HG03064 (cell line): Measurements from ENCODE around the gene ABLIM3.
"Not testable (repeated sequence)": the region's sequence is repeated elsewhere in the genome, so short reads cannot be mapped to it uniquely, and the experiment has no call there.

Experiments used
- ATAC-seq: cut with Tn5 transposase; IDR thresholded peaks from one replicate; pipeline ENCODE4 v1.9.1; 2021; ENCODE audit warnings: low read depth; ENCODE audit not compliant: unreplicated experiment

Gene ABLIM3

GRCh38 chr5:149246906-149247305 is 105.6 kb downstream of the ABLIM3 start:
- no peak for ATAC-seq

DNA sequence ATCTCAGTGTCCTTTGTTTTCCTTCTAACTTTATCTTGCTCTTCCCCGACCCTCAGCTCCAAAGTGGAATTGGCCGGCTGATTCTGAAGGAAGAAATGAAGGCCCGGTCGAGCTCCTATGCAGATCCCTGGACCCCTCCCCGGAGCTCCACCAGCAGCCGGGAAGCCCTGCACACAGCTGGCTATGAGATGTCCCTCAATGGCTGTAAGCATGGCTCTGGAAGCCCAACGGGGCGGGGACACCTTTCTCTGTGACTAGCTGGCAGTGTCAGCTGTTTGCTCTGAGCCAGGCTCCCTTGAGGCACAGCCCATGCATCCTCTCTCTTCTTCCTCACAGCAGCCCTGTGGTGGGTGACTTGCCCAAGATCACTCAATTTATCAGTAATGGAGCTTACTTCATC is 106.4 kb downstream of the ABLIM3 start:
- no peak for ATAC-seq

- ATAC-seq = no peak
These were observed 110.3 kb downstream of the ABLIM3 start for GRCh38 chr5:149251546-149251945.

- no peak for ATAC-seq
These were observed 113.2 kb downstream of the ABLIM3 start for GRCh38 chr5:149254506-149254905.

DNA sequence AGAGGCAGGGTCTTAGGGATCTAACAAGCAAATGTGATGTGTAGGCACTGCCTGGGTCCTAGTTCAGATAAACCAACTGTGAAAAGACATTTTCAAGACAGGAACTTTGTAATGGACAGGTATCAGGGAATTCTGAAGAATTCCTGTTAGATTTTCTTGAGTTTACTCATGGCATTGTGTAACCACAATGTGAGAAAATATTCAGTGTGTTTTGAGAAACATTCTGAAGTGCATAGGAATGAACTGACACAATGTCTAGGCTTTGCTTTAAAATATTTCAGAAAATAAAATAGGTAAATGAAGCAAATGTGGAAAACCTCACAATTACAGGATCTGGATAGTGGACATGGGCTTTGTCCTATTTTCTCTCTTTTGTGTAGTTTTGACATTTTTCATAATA is 115.2 kb downstream of the ABLIM3 start:
- no peak for ATAC-seq

DNA sequence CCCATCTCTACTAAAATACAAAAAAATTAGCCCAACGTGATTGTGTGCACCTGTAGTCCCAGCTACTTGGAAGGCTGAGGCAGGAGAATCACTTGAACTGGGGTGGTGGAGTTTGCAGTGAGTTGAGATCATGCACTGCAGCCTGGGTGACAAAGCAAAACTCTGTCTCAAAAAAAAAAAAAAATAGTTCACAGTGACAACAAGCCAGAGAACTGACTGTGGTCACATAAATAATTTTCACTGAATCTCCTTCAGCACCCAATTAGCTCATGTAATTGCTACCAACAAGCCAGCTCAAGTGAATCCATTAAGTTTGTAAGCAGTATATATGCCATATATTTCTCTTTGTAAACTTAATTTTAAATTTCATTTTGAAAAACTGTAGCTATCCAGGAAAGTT is 115.8 kb downstream of the ABLIM3 start:
- no peak for ATAC-seq

- no peak for ATAC-seq
These were observed 116.8 kb downstream of the ABLIM3 start for GRCh38 chr5:149257889-149258705.

DNA sequence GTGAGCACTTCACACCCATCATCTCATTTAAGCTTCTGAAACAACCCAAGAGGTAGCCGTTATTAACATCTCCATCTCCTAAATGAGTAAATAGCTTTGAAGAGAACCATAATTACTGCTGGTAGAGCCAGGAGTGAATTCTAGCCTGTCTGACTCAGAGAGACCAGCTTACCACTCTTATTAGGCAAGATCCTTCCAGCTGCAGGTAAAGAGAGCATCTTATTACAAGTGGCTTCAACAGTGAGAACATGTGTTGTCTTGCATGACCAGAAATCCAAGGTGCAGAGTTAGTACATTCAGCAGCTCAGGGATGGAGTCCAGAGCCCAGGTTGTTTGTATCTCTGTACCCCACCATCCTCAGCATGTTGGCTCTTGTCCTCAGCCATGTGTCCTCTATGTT is 119.5 kb downstream of the ABLIM3 start:
- no peak for ATAC-seq

DNA sequence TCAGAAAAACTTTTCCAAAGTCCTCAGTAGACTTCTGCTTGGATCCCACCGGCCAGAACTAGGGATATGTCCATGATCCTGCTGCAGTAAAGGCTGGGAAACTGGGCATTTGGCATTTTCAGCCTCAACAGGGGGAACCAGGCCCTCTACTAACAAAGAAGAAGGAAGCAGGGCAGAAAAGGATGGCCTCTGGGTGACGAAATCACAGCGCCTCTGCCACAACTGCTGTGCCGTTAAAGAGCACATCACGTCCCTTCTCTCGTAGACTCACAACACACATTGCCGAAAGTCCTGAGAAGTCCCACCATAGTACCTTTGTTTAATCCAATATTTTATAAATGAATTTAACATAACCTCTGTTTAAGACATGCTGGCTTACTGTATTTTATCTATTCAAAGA is 120.0 kb downstream of the ABLIM3 start:
- no peak for ATAC-seq

DNA sequence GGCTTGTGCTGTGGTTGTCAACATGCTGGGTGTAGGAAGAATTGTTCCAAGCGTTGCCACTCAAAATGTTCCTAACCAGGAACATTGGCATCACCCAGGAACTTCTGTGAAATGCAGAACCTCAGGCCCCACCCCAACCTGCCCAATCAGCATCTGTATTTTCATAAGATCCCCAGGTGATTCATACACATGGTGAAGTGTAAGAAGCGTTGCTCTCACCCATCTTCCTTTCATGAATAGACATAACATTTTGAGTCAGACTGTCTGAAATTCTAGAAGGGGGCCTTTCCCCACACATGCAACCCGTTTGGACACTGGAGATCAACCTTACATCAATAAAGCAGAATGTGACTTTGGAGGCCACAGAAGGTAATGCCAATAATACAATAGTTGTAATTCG is 121.0 kb downstream of the ABLIM3 start:
- no peak for ATAC-seq

DNA sequence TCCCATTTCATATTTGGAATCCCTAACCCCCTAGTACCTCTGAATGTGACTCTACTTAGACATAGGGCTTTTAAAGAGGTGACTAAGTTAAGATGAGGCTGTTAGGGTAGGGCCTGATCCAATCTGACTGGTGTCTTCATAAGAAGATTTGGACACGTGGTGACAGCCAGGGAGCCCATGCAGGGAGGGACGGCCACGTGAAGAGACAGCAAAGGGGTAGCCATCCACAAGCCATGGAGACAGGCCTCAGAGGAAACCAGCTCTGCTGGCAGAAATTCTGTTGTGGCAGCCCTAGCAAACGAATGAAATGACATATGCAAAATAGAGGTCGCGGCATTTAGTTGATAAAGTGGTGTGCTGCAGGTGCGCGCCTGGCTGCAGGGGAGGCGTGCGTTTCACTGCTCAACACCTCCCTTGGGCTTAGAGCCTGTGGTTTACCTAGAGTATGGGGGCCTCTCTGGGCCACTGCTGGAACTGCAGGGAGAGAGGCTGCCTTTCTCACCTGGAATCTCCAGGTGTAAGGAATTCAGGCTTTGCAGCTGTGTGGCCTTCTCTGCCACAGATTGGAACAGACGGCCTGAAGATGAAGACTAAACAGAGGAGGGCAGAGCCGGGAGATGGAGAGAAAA is 123.3 kb downstream of the ABLIM3 start:
- ATAC-seq = peak; percentile 72

- ATAC-seq = no peak
These were observed 123.8 kb downstream of the ABLIM3 start for GRCh38 chr5:149265068-149265465.

DNA sequence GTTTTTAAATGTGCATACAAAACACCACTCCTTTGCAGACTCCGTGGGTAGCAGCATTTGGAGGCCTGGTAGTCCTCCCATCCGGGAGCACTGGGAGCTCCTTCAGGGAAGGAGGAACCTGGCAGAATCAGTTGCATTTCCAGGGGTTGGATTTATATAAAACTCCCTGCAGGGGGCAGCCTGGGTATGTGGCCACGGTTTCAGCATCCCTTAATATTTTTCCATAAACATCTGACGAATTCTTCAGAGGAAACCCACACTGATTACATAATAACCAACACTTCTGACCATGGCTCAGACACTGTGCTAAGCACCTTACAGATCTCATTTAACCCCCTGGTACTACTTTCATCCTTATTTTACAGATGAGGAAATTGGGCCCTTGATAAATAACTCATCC is 124.3 kb downstream of the ABLIM3 start:
- ATAC-seq = no peak

DNA sequence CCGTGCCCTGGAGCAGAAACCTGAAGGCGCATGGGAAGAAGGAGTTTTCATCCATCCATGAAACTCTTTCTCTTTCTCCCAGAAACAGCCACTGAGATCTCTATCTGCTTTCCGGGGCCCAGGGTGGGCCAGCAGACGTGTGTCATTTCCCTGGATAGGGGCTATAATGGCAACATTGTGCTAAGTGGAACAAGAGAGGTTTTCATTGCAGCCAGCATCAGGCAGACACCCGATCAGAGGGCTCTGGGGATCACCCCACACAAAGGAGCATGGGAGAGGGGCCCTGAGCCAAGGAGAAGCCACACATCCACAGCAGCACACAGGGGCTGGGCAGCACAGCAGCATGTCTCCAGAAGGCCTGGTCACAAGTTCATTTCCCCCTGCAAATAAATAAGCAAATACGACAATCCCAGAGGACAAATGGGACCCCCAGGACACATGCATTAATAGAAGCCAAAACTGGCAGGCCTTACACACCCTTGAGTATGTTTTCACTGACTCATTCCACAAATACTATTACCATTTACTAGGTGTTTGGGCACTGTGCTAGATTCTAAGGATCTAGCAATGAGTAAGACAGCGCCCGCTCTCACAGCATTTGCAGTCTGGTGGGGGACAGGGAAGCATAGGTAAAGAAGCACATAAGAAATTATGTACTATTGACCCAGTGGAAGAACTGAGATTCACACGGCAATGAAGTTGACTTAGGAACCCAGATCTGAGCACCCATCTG is 126.1 kb downstream of the ABLIM3 start:
- ATAC-seq = no peak

DNA sequence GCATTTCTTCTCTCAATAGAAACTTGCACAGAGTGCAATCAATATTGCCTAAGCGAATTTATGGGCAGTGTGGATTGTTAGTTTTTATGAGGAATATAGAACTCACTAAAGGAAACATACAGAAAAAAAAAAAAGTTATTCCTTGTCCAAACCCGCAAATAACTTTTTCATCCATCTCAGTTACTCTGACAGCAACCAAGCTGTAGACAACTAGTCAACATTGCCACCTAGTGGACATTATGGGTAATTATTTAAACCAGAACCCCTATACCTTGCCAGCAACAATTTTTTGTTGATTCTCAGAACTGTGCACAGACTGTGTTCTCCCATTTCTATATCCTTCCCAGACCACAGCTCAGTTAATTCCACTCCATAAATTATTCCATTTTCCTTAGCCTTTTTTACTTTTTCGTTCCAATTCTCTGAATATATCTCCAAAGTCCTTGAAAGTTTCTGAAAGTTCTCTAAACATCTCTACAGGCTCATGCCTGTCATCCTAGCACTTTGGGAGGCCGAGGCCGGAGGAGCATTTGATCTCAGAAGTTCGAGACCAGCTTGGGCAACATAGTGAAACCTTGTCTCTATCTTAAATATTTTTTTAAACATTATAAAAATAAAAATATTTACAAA is 127.8 kb downstream of the ABLIM3 start:
- ATAC-seq = no peak

- ATAC-seq = no peak
These were observed 130.0 kb downstream of the ABLIM3 start for GRCh38 chr5:149271195-149271715.

- no peak for ATAC-seq
These were observed 130.6 kb downstream of the ABLIM3 start, which contains the start of gene AFAP1L1 for GRCh38 chr5:149271716-149272563. TSS of gene AFAP1L1 (plus strand) at chr5:149271859. CDS start at chr5:149271969, 110 bp downstream.

- ATAC-seq = not testable (repeated sequence)
These were observed 131.5 kb downstream of the ABLIM3 start for GRCh38 chr5:149272781-149273180.

GRCh38 chr5:149273237-149273636 is 131.9 kb downstream of the ABLIM3 start:
- ATAC-seq = no peak

- ATAC-seq = no peak
These were observed 132.7 kb downstream of the ABLIM3 start for GRCh38 chr5:149273950-149274349.
